ENCODE data around the gene CD74. TPM values are rescaled to one million over a fixed set of nuclear protein-coding genes. Genes with fewer than 3 reads are reported as not detected.

The CD74 gene
- total RNA-seq, 6 donors from 2014 or later = 957 to 4,783 (median 3,180) TPM

GRCh38 chr5:150352244-150353031 is 60.3 kb downstream of the CD74 start:
- H3K9me3 ChIP-seq = no peaks in the 10 kb centered on the region
- DNase-seq = no peak
- WGBS, 2 donors = 71 to 83% methylated on average over 6 of the region's 6 CpGs
- H3K4me3 ChIP-seq = no peak overlapping the region
- TF ChIP-seq, protein P1, sequence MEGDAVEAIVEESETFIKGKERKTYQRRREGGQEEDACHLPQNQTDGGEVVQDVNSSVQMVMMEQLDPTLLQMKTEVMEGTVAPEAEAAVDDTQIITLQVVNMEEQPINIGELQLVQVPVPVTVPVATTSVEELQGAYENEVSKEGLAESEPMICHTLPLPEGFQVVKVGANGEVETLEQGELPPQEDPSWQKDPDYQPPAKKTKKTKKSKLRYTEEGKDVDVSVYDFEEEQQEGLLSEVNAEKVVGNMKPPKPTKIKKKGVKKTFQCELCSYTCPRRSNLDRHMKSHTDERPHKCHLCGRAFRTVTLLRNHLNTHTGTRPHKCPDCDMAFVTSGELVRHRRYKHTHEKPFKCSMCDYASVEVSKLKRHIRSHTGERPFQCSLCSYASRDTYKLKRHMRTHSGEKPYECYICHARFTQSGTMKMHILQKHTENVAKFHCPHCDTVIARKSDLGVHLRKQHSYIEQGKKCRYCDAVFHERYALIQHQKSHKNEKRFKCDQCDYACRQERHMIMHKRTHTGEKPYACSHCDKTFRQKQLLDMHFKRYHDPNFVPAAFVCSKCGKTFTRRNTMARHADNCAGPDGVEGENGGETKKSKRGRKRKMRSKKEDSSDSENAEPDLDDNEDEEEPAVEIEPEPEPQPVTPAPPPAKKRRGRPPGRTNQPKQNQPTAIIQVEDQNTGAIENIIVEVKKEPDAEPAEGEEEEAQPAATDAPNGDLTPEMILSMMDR (IDR thresholded peaks at IDR 0.05) = no peak
- TF ChIP-seq EP300 (IDR thresholded peaks at IDR 0.05) = no peak
- no peak for TF ChIP-seq POLR2AphosphoS5 (IDR thresholded peaks at IDR 0.05)
- no peak for TF ChIP-seq POLR2A (IDR thresholded peaks at IDR 0.05)
- no peak overlapping the region for H3K27ac ChIP-seq
- ATAC-seq (ENCODE audit: low FRiP score in 2 of 2) = no peak
- peaks cover 3 to 14% (median 7%) of the 10 kb centered on the region in 4 donors for H3K4me1 ChIP-seq
- no peaks in the 10 kb centered on the region for H3K36me3 ChIP-seq
- no peaks in the 10 kb centered on the region for H3K27me3 ChIP-seq

Other genes with a start within 250 kb of the CD74 start
- under 1 TPM in 2 of 6 donors, not detected in 4; 0.17 to 0.30 TPM for gene CDX1, start 246.1 kb downstream of the CD74 start, total RNA-seq
- under 1 TPM in 1 of 6 donors, not detected in 5; 0.44 TPM for gene SLC6A7, start 222.8 kb downstream of the CD74 start, total RNA-seq
- 1 to 10 TPM in 4 of 6 donors, under 1 TPM in 1, not detected in 1; 0.29 to 2.4 (median 1.8) TPM for gene CAMK2A, start 123.1 kb downstream of the CD74 start, total RNA-seq
- 1 to 10 TPM in 5 of 6 donors, under 1 TPM in 1; 0.78 to 6.3 (median 2.8) TPM for gene ARSI, start 110.0 kb downstream of the CD74 start, total RNA-seq
- gene TCOF1, start 55.2 kb downstream of the CD74 start, total RNA-seq = 10 to 100 TPM; 21.7 to 71.2 (median 30.4) TPM
- gene RPS14, start 36.8 kb upstream of the CD74 start, total RNA-seq = 1,000 to 10,000 TPM in 5 of 6 donors, 100 to 1,000 TPM in 1; 806 to 1,982 (median 1,727) TPM
- gene NDST1, start 95.2 kb upstream of the CD74 start, total RNA-seq = 100 to 1,000 TPM in 5 of 6 donors, 10 to 100 TPM in 1; 81.7 to 265 (median 166) TPM
- gene SYNPO, start 227.8 kb upstream of the CD74 start, total RNA-seq = 100 to 1,000 TPM in 2 of 6 donors, 10 to 100 TPM in 4; 41.9 to 150 (median 84.3) TPM
- 1 to 10 TPM in 2 of 6 donors, under 1 TPM in 3, not detected in 1; 0.61 to 2.8 (median 0.89) TPM for gene MYOZ3, start 248.3 kb upstream of the CD74 start, total RNA-seq